ENCODE data around the gene KCTD8.

DNA sequence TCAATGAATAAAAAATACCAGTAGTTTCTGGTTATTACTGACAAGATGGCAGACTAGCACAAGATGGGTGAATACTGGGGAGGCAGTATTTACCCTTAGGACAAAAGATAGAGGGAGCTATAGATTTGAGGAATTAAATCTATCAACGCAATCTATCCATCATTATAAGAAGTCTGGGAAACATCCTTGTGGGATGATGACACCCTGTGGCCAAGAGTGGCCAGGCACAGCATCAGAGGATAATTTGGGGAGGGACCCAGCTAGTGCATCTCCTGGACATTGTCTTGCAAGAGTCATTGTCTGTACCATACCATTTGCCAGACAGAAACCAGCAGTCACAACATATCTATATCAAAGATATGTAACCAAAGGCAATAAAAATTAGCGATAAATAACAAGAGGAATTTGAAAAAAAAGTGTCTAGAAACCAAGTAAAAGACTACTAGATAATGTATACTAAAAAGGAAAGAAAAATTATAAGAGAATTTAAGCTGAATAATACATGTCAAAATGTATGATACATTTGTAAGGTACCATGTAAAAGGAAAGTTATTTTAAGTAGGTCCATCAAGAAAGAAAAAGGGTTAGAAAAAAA lies 22.9 kb downstream of the KCTD8 start:
- TF ChIP-seq CTCF (conservative IDR thresholded peaks at IDR 0.05 in 1 of 2, IDR thresholded peaks at IDR 0.05 in 1 of 2; ENCODE audit: extremely low read depth in 1 of 2, insufficient read depth in 1 of 2, low read depth in 1 of 2, low read length in 2 of 2) (peak; percentile 65 to 75), EZH2 (IDR thresholded peaks at IDR 0.05; ENCODE audit: borderline replicate concordance, low read length) (no peak)

All from mammary epithelial cell (primary cell).